IMR-90 (cell line): ENCODE measurements around the gene POLR1B. TPM values are rescaled to one million over a fixed set of nuclear protein-coding genes. Genes with fewer than 3 reads are reported as not detected.

Source experiments
- ATAC-seq: fragments of 200-7000 bp; cut with Tn5 transposase; 2 replicates; pipeline ENCODE4 v1.9.1; 2020; ENCODE audit warnings: low read depth, mild to moderate bottlenecking, moderate library complexity
- BruUV-seq: library from RNA; stranded (reverse); fragments of 400-500 nt; replicated peaks from 2 replicates; lab custom pipeline; 2021; lab: Mats Ljungman, UMichigan
- CTCF ChIA-PET: fragments of 300-600 bp; formaldehyde crosslinking; extraction: SDS; loops from one replicate; lab custom pipeline; 2021; ENCODE audit warnings: antibody characterized with exemption; lab: Yijun Ruan, JAX
- POLR2A ChIA-PET: fragments of 300-600 bp; sonication (Branson Sonifier 250); formaldehyde crosslinking; loops from one replicate; lab custom pipeline; 2022; ENCODE audit warnings: antibody characterized with exemption; ENCODE audit not compliant: unreplicated experiment; lab: Charles Lee
- DNase-seq: peaks from one replicate; pipeline ENCODE4 v3.0.0; 2013
- H2AFZ ChIP-seq: replicated peaks from 2 replicates; pipeline ENCODE3; 2013; ENCODE audit warnings: low read length, mild to moderate bottlenecking; ENCODE audit not compliant: poor library complexity
- H2AK5ac ChIP-seq: 2 replicates; pipeline ENCODE4 v1.6.1; 2013; ENCODE audit warnings: low read depth, low read length, inconsistent platforms
- H2AK9ac ChIP-seq: replicated peaks from 2 replicates; pipeline ENCODE3; 2013; ENCODE audit warnings: mild to moderate bottlenecking, low read depth, low read length, moderate library complexity; ENCODE audit not compliant: poor library complexity
- H2BK120ac ChIP-seq: 2 replicates; pipeline ENCODE4 v1.6.1; 2013; ENCODE audit warnings: low read depth, low read length, inconsistent platforms
- H2BK15ac ChIP-seq: 3 replicates; pipeline ENCODE4 v1.6.1; 2013; ENCODE audit warnings: low read depth, low read length, inconsistent platforms
- H2BK20ac ChIP-seq: 2 replicates; pipeline ENCODE4 v1.6.1; 2013; ENCODE audit warnings: low read depth, mild to moderate bottlenecking, inconsistent platforms, low read length, moderate library complexity
- H2BK5ac ChIP-seq: 2 replicates; pipeline ENCODE4 v1.6.1; 2013; ENCODE audit warnings: mild to moderate bottlenecking, low read depth, low read length, inconsistent platforms; ENCODE audit not compliant: poor library complexity, severe bottlenecking
- H3K14ac ChIP-seq: replicated peaks from 2 replicates; pipeline ENCODE4 v1.6.1; 2013; ENCODE audit warnings: low read depth, low read length, inconsistent platforms
- H3K18ac ChIP-seq: 2 replicates; pipeline ENCODE4 v1.6.1; 2013; ENCODE audit warnings: low read depth, low read length, control low read depth
- H3K23ac ChIP-seq: 2 replicates; pipeline ENCODE4 v1.6.1; 2013; ENCODE audit warnings: low read depth, low read length, inconsistent platforms
- H3K27ac ChIP-seq: 2 replicates; pipeline ENCODE4 v1.5.1; 2013; ENCODE audit warnings: mild to moderate bottlenecking, control low read depth, low read length; ENCODE audit not compliant: insufficient read depth
- H3K27me3 ChIP-seq: 2 replicates; pipeline ENCODE4 v1.6.1; 2013; ENCODE audit warnings: low read length; ENCODE audit not compliant: control insufficient read depth, insufficient read depth
- H3K36me3 ChIP-seq: 2 replicates; pipeline ENCODE4 v1.6.1; 2013; ENCODE audit warnings: low read length, mixed read lengths; ENCODE audit not compliant: control insufficient read depth, insufficient read depth
- H3K4ac ChIP-seq: 2 replicates; pipeline ENCODE4 v1.6.1; 2013; ENCODE audit warnings: low read depth, low read length, inconsistent platforms
- H3K4me1 ChIP-seq: 2 replicates; pipeline ENCODE4 v1.6.1; 2013; ENCODE audit warnings: low read length, mixed read lengths; ENCODE audit not compliant: control insufficient read depth, insufficient read depth
- H3K4me2 ChIP-seq: 2 replicates; pipeline ENCODE4 v1.6.1; 2013; ENCODE audit warnings: low read depth, mild to moderate bottlenecking, control low read depth, low read length, moderate library complexity
- H3K4me3 ChIP-seq: 2 replicates; pipeline ENCODE4 v1.5.1; 2013; ENCODE audit warnings: low read depth, mild to moderate bottlenecking, control low read depth, low read length, moderate library complexity; ENCODE audit not compliant: insufficient read depth
- H3K56ac ChIP-seq: 2 replicates; pipeline ENCODE4 v1.6.1; 2013; ENCODE audit warnings: low read length, inconsistent platforms; ENCODE audit not compliant: insufficient read depth; ENCODE audit errors: extremely low read depth
- H3K79me1 ChIP-seq, 2 experiments: 2 replicates each; pipeline ENCODE4 v1.6.1; 2013; ENCODE audit warnings: low read length in 2 of 2, inconsistent platforms in 1 of 2, low read depth in 1 of 2
- H3K9ac ChIP-seq: 2 replicates; pipeline ENCODE4 v1.6.1; 2013; ENCODE audit warnings: low read depth, low read length, control low read depth
- H3K9me1 ChIP-seq: 2 replicates; pipeline ENCODE4 v1.6.1; 2013; ENCODE audit warnings: low read length, inconsistent platforms; ENCODE audit not compliant: insufficient read depth
- H3K9me3 ChIP-seq: 2 replicates; pipeline ENCODE4 v1.6.1; 2013; ENCODE audit warnings: low read length; ENCODE audit not compliant: control insufficient read depth, insufficient read depth
- H4K20me1 ChIP-seq: 2 replicates; pipeline ENCODE4 v1.6.1; 2013; ENCODE audit warnings: low read length, inconsistent platforms; ENCODE audit not compliant: insufficient read depth
- H4K5ac ChIP-seq: 2 replicates; pipeline ENCODE4 v1.6.1; 2013; ENCODE audit warnings: mild to moderate bottlenecking, low read depth, low read length, control low read depth
- H4K8ac ChIP-seq, 2 experiments: 2 replicates each; pipeline ENCODE4 v1.6.1; 2013; ENCODE audit warnings: low read depth in 2 of 2, low read length in 2 of 2, control low read depth in 1 of 2, inconsistent platforms in 1 of 2
- H4K91ac ChIP-seq: 2 replicates; pipeline ENCODE4 v1.6.1; 2013; ENCODE audit warnings: low read depth, low read length, inconsistent platforms; ENCODE audit not compliant: insufficient read depth
- NFE2L2 ChIP-seq: fragments of 150-350 bp; IDR thresholded peaks from 2 replicates; pipeline ENCODE4 v1.6.1; 2016; ENCODE audit warnings: low read depth, mild to moderate bottlenecking, low read length
- RAD21 ChIP-seq: IDR thresholded peaks from 2 replicates; pipeline ENCODE4 v1.6.1; 2012; ENCODE audit warnings: low read length, improper control_type of control experiment
- WGBS, 2 experiments: methylation state at CpG; one replicate each; pipeline versions ENCODE4 v1.1.5 to v1.1.7; 2013; ENCODE audit warnings: missing lambda C conversion rate in 2 of 2; ENCODE audit not compliant: insufficient read length in 1 of 2; ENCODE audit errors: extremely low coverage in 2 of 2; 5-methylcytosine and 5-hydroxymethylcytosine counted together
- dilution Hi-C: fragments of 300-500 bp; cut with HindIII; formaldehyde crosslinking; loops from one replicate; pipeline ENCODE4 v1.14.3; 2018; ENCODE audit warnings: low sequenced_read_pairs; ENCODE audit not compliant: unreplicated experiment
- in situ Hi-C: fragments of 300-500 bp; cut with MboI; formaldehyde crosslinking; loops from 3 replicates; pipeline ENCODE4 v1.14.3; 2019; ENCODE audit warnings: low sequenced_read_pairs, inconsistent platforms, mixed read lengths
- intact Hi-C: fragments of 100-400 bp; cut with micrococcal nuclease; formaldehyde crosslinking; loops from 2 replicates; pipeline ENCODE4 v1.10.0; 2022
- polyA plus RNA-seq, 3 experiments: library from polyadenylated mRNA; depleted of rRNA; stranded (reverse); fragments of >200 nt; gene quantifications; 2 replicates each; pipeline ENCODE4 v1.2.3, GENCODE V29; 2012; ENCODE audit warnings: low replicate concordance in 1 of 3
- total RNA-seq: library from RNA; depleted of rRNA; stranded (reverse); fragments of >200 nt; gene quantifications from 2 replicates; pipeline ENCODE4 v1.2.3, GENCODE V29; 2012
- TF ChIP-seq, protein P1 (sequence below): conservative IDR thresholded peaks from 2 replicates; pipeline ENCODE4 v1.5.1; 2012; ENCODE audit warnings: mild to moderate bottlenecking, low read depth, low read length, improper control_type of control experiment

POLR1B gene
- total and polyA plus RNA-seq, 2 of the 4 experiments (the other 2 are of a cell fraction): 10.5 to 24.6 TPM

DNA sequence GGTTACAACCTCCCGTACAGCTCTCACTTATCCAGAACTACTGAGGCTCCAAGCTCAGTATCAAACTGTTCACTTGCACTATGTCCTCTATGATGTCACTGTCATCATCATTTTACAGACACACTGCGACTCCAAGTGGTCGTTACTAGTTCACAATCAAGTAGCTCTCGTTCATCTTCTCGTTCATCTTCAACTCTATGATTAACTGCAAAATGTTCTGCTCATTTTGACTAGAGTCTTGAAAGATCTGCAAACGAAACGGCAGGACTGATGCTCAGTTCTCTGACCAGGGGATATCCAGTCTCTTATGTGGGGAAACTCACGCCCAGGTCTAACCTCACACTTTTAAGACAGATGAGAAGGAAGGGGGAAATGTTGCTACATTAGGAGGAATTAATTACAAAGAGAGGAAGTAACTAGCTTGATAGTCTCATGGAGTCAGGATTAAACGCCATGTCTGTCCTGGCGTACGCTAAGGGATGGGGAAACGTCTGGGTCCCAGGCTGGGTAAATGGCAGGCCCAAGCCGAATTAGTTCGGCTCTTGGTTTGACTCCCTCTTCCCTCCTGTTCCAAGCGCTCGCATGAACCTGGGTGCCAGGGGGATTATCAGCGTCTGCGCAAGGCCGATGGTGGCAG is 41.4 kb downstream of the POLR1B start:
- Histone ChIP-seq H2BK120ac (peak overlapping the region; percentile 91), H3K23ac (peak overlapping the region; percentile 100), H3K9me3 (no peaks in the 10 kb centered on the region), H3K56ac (peak overlapping the region; percentile 78), H2AK9ac (peak overlapping the region; percentile 88), H3K27me3 (no peaks in the 10 kb centered on the region), H3K4me1 (peaks cover 6% of the 10 kb centered on the region), H3K4ac (peak overlapping the region; percentile 99), H2AK5ac (peak overlapping the region; percentile 74), H4K20me1 (no peaks in the 10 kb centered on the region), H3K79me1 (peaks cover 5 to 37% of the 10 kb centered on the region in 2 experiments), H3K27ac (peak overlapping the region; percentile 77), H3K9me1 (peaks cover 14% of the 10 kb centered on the region), H3K4me2 (peak overlapping the region; percentile 83), H2BK15ac (peak overlapping the region; percentile 88; the same call in 2 of the 3 replicates), H4K5ac (peak overlapping the region; percentile 97), H3K14ac (peak overlapping the region; percentile 99), H3K36me3 (peaks cover 3% of the 10 kb centered on the region; the same call in 1 of the 2 replicates), H3K18ac (peak overlapping the region; percentile 78), H3K4me3 (peak overlapping the region; percentile 56), H2BK5ac (peak overlapping the region; percentile 64), H3K9ac (peak overlapping the region; percentile 73), H4K91ac (peak overlapping the region; percentile 96), H2AFZ (peak overlapping the region; percentile 100), H2BK20ac (0 out of 2 replicates have a peak overlapping the region, but pooled peaks have one; percentile 59), H4K8ac (peak overlapping the region; percentile 96 to 100)
- ChIA-PET POLR2A (no interaction called here), CTCF (interaction anchor here (0.6 to 1.3 kb wide), 2 partner anchors 119 to 144 kb away, joined by 4 read pairs; no protein-coding TSS in a partner anchor)
- TSS peak; percentile 78 for BruUV-seq
- DNase-seq: no peak
- no peak for TF ChIP-seq NFE2L2
- TF ChIP-seq RAD21: no peak
- TF ChIP-seq, protein P1, sequence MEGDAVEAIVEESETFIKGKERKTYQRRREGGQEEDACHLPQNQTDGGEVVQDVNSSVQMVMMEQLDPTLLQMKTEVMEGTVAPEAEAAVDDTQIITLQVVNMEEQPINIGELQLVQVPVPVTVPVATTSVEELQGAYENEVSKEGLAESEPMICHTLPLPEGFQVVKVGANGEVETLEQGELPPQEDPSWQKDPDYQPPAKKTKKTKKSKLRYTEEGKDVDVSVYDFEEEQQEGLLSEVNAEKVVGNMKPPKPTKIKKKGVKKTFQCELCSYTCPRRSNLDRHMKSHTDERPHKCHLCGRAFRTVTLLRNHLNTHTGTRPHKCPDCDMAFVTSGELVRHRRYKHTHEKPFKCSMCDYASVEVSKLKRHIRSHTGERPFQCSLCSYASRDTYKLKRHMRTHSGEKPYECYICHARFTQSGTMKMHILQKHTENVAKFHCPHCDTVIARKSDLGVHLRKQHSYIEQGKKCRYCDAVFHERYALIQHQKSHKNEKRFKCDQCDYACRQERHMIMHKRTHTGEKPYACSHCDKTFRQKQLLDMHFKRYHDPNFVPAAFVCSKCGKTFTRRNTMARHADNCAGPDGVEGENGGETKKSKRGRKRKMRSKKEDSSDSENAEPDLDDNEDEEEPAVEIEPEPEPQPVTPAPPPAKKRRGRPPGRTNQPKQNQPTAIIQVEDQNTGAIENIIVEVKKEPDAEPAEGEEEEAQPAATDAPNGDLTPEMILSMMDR: no peak
- 49% methylated on average over 8 of the region's 19 CpGs; no CpG with 5 or more reads in 1 of the 2 experiments for WGBS, 2 experiments
- intact Hi-C loops (loop anchor here (5.0 kb wide), 1 partner anchor 144 kb away; no protein-coding TSS in a partner anchor), dilution Hi-C loops (no loop called here), in situ Hi-C loops (no loop called here)
- peak; percentile 1; the same call in 1 of the 2 replicates for ATAC-seq
